GM19324 (cell line): ENCODE measurements around the gene HDAC1.
"Not testable (repeated sequence)": the region's sequence is repeated elsewhere in the genome, so short reads cannot be mapped to it uniquely, and the experiment has no call there.

ENCODE experiments used
- ATAC-seq: cut with Tn5 transposase; IDR thresholded peaks from one replicate; pipeline ENCODE4 v1.9.1; 2021; ENCODE audit warnings: mild to moderate bottlenecking, moderate library complexity; ENCODE audit not compliant: unreplicated experiment, low FRiP score

Gene HDAC1

DNA sequence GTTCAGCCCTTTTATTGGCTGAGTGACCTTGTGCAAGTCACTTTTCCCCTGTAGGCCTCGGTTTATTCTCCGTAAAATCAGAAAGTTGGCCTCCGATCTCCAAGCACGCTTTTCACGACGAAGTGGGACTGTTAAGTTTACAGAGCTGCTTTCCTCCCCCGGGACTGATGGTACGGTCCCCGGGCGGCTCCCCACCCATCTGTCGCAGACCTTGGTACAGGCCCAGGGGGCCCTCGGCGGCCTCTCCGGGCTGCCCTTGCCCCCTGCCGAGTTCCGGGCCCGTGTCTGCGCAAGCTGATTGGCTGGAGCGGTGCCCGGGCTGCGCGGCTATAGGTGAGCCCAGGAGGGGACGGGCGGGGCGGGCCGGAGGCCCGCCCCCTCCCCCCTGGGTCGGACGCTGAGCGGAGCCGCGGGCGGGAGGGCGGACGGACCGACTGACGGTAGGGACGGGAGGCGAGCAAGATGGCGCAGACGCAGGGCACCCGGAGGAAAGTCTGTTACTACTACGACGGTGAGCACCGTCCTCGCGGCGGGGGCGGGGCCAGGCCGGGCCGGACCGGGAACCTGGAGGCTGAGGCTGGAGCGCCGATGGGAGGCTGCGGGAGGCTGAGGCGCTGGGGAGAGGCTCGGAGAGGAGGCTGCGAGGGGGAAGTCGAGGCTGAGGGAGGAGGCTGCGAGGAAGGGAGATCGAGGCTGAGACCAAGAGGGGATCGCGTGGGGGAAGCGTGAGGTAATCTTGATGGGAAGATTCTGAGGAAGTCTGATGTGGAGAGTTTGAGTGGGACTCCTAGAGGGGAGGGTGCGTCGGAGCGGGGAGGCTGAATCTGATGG is at the start of gene HDAC1:
HDAC1 (plus strand) TSS at position 376 of the 831 bp plus-strand sequence; CDS start at position 463, 87 bp downstream.
- peak; percentile 98 for ATAC-seq

DNA sequence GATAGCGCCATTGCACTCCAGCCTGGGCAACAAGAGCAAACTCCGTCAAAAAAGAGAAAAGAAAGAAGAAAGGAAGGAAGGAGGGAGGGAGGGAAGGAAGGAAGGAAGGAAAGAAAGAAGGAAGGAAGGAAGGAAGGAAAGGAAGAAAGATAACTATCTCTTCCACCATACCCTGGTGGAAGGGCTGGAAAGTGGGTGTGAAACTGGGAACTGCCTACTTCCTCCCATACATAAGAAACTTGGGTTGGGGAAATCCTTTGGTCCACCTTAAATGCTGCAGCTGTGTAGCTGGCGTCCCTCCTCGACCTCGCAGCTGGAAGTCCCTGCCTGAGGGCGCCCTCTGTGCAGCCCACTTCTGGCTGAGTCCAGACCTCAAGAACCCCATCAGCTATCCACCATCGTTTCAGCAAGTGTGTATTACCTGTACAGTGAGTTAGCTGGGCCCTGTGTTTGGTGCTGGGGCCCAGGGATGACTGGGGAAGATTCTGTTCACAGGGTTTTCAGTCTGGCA is 49.5 kb upstream of the HDAC1 start:
- ATAC-seq: no peak

DNA sequence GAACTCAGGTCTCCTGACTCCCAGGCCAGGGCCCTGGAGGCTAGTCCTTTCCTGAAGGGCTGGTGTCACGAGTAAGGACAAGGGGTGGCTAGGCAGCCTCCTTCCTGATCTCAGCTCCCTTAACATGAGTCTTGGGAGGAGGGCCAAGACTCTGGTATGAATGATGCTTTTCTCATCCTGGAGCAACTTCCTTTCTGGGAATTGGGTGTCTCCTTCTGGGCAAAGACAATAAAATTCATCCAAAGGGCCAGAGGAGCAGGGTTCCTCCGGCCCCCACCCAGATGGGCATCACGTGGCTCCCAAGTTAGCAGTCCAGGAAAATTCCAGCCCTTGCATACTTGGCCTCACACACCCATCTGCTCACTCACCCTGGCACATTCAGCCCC is 45.0 kb upstream of the HDAC1 start, which contains the start of gene FAM167B:
FAM167B (plus strand) TSS at position 335 of the 386 bp plus-strand sequence. CDS start 200 bp downstream, outside the sequence.
- ATAC-seq: no peak

DNA sequence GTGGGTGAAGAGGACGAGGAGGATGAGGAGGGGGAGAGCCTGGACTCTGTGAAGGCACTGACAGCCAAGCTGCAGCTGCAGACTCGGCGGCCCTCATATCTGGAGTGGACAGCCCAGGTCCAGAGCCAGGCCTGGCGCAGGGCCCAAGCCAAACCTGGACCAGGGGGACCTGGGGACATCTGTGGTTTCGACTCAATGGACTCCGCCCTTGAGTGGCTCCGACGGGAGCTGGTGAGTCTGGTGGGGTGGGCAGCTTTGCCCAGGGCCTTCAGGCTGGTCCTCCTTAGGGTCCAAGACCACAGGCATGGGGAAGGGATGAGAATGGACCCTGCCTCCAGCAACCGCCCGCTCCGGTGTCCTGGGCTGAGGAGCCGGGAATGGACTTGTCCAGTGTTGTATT is 44.4 kb upstream of the HDAC1 start:
- no peak for ATAC-seq

GRCh38 chr1:32247983-32248889 is 43.6 kb upstream of the HDAC1 start:
- ATAC-seq: no peak

- ATAC-seq: peak; percentile 54
These were observed 41.9 kb upstream of the HDAC1 start for GRCh38 chr1:32249831-32250525.

DNA sequence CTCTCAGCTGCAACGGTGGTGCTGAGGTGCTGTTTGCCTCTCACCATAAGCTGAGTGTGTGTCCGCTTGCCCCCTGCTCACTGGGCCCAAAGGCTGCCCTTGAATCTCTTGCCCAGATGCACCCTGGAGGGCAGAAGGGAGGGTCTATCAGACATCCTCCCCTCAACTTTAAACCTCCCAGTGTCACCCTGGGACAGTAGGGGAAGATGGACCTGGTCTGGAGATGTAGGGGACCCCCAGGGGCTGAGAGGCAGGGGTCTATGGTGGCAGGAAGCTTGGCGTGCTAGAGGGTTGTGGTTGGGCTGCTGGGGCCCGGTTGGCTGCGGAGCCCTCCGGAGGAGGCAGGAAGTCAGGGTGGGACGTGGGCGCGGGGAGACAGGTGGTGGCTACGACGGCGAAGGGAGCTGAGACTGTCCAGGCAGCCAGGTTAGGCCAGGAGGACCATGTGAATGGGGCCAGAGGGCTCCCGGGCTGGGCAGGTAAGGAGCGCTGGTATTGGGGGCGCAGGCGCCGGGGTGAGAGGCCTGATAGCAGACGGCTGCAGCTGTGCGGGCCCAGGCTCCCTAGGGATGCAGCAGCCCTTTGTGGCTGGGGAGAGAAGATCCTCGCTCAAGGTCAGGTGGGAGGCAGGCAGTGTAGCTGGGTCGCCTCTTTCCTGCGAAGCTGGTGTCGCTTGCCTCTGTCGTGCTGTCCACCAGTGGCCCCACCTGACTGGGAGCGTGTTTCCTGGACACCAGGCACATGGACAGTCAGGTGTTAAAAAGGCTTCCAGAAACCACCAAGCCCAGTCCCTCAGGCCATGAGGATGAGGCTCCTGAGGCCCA is 40.8 kb upstream of the HDAC1 start, which contains the start of gene LCK:
LCK (plus strand) TSS at position 373 of the 824 bp plus-strand sequence. CDS start 23,065 bp downstream, outside the sequence.
- ATAC-seq: no peak

GRCh38 chr1:32255072-32256071 is 36.5 kb upstream of the HDAC1 start:
- no peak for ATAC-seq

- ATAC-seq: no peak
These were observed 35.2 kb upstream of the HDAC1 start for GRCh38 chr1:32256473-32257226.

GRCh38 chr1:32257227-32257508 is 34.7 kb upstream of the HDAC1 start:
- ATAC-seq: no peak

DNA sequence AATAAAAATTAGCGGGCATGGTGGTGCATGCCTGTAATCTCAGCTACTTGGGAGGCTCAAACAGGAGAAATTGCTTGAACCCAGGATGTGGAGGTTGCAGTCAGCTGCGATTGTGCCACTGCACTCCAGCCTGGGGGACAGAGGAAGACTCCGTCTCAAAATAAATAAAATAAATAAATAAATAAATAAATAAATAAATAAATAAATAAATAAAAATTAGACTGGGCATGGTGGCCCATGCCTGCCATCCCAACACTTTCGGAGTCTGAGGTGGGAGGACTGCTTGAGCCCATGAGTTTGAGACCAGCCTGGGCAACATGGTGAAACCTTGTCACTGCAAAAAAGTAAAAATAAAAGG is 28.7 kb upstream of the HDAC1 start:
- ATAC-seq: not testable (repeated sequence)

DNA sequence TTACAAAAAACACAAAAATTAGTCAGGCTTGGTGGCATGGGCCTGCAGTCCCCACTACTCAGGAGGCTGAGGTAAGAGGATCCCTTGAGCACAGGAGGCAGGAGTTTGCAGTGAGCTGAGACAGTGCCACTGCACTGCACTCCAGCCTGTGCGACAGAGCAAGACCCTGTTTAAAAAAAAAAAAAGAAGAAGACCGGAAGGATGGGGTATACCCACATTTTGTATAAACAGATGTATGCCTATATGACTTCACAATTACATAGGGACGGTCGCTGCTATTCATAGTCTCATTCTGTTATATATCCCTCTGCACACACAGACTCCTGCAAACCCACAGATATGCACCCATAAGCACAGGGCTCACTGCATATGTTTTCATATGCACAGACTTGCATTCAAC is 28.1 kb upstream of the HDAC1 start:
- no peak for ATAC-seq

DNA sequence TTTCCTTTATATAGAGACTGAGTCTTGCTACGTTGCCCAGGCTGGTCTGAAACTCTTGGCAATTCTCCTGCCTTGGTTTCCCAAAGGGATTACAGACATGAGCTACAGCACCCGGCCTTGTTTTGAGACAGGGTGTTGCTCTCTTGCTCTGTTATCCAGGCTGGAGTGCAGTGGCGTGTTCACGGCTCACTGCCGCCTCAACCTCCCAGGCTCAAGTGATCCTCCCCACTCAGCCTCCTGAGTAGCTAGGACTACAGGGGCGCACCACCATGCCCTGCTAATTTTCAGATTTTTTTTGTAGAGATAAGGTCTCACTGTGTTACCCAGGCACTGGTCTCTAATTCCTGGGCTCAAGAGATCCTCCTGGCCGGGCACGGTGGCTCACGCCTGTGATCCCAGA is 26.0 kb upstream of the HDAC1 start:
- no peak for ATAC-seq

DNA sequence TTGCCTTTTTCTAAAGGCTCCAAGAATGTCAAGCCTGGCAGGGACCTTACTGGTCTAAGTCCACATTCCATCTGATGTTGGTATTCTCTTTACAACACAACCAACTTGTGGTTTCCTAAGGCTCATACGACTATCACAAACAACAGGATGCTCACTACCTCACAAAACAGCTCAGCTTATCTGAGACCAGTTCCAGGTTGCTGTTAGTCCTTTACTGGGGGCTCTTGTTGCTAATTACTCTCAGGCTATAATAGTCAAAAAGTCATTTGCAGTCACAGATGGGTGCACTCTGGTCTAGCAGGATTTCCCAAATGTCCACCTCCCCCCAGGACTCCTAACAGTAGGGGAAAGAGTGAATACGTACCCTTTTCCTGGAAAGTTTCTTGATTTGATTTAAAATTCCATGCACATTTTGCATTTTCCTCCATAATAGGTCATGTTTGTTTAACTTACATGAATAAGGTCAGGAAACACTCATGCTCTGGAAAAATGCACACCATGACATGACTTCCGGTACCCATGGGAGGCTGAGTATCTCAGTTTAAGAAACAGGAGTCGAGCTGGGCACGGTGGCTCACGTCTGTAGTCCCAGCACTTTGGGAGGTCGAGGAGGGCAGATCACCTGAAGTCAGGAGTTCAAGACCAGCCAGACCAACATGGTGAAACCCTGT is 24.8 kb upstream of the HDAC1 start:
- no peak for ATAC-seq

DNA sequence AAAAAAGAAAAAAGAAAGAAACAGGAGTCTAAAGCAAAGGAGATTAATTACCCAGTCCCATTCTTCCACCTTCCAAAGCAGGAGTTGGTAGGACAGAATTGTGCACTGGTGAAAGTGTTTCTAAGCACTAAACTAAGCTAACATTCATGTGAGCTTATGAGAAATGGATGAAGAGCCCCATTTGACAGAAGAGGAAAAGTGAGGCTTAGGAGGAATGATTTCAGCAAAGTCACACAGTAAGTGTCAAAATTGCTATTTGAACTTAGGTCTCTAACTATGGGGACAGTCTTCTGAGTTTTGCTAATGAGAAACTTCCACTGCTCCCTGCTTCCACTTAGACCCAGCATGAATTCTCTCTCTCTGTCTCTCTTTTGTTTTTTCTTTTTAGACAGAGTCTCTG is 22.1 kb upstream of the HDAC1 start:
- ATAC-seq: no peak

GRCh38 chr1:32272557-32273390 is 19.1 kb upstream of the HDAC1 start:
- ATAC-seq: no peak
